ENCODE results near the gene PTPA.

DNA sequence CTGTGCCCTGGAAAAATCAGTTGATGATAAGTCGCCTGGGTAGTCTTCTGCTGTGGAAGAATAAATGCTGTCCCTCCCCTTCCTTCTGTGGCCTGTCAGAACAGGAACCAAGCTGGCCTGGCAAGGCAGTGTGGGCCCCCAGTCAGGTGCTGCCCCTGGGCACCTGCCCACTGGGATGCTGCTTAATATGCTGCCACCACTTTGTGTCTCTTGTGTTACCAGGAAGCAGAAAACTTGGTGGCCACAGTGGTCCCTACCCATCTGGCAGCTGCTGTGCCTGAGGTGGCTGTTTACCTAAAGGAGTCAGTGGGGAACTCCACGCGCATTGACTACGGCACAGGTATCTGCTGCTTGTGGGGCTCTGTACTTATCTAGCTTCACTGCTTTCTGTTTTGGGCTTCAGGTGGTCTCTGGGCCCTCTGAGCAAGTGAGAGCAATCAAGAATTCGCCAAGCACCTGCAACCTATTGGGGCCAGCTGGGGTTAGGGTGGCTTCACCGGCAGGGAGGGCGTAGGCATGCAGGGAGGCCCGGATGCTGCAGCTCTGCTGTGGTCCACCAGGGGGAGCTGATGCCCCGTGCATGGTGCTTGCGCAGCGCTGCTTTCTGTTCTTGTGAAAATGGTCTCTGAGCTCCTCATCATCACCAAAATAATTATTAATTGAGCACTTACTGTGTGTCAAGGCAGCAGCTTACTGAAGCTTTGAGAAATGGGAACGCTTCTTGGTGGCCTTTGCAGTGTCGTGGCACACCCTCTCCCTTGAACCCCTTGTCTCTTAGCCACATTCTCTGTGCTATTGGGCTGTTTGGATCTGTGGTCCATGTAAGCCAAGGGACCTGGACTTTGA lies 20.3 kb downstream of the PTPA start:
- TF ChIP-seq ZNF433 (tag by site-specific recombination; IDR thresholded peaks at IDR 0.05; ENCODE audit: low read depth): no peak
- TF ChIP-seq ZNF274 (IDR thresholded peaks at IDR 0.05; ENCODE audit: low read length): no peak
- no peak for TF ChIP-seq ZNF274 (tag by site-specific recombination; IDR thresholded peaks at IDR 0.05; ENCODE audit: borderline replicate concordance)

Data from HEK293 (cell line).